GM13976 (cell line): ENCODE measurements around the gene SMIM38.
"Not testable (repeated sequence)": the region's sequence is repeated elsewhere in the genome, so short reads cannot be mapped to it uniquely, and the experiment has no call there.

Source experiments
- DNase-seq: peaks from one replicate; pipeline ENCODE4 v3.0.0; 2012; ENCODE audit warnings: low spot score
- CTCF ChIP-seq: IDR thresholded peaks from 2 replicates; pipeline ENCODE4 v1.5.1; 2012; ENCODE audit warnings: borderline replicate concordance, mild to moderate bottlenecking; ENCODE audit not compliant: insufficient read depth; ENCODE audit errors: extremely low read depth, missing control alignments, control extremely low read depth
- in situ Hi-C: fragments of 300-500 bp; cut with MboI; formaldehyde crosslinking; loops from one replicate; pipeline ENCODE4 v1.12.0; 2022; ENCODE audit warnings: low sequenced_read_pairs, mixed read lengths, inconsistent platforms; ENCODE audit not compliant: unreplicated experiment

SMIM38 gene

GRCh38 chr11:69138265-69138664 is 17.5 kb upstream of the SMIM38 start:
- no peak for TF ChIP-seq CTCF

DNA sequence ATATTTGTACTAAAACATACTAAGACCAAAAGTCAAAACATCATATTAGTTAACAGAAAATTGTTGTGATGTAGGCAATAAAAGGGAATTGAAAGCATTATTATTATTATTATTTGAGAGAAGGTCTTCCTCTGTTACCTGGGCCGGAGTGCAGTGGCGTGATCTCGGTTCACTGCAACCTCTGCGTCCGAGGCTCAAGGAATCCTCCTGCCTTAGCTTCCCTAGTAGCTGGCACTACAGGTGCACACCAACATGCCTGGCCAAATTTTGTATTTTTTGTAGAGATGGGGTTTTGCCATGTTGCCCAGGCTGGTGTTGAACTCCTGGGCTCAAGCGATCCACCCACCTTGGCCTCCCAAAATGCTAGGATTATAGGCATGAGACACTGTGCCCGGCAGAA is 15.6 kb upstream of the SMIM38 start:
- in situ Hi-C loops, DNase-seq: not testable (repeated sequence)

More at GRCh38 chr11:69138265-69138664, 17.5 kb upstream of the SMIM38 start:
- no peak for DNase-seq
- in situ Hi-C loops, result no loop called here

DNA sequence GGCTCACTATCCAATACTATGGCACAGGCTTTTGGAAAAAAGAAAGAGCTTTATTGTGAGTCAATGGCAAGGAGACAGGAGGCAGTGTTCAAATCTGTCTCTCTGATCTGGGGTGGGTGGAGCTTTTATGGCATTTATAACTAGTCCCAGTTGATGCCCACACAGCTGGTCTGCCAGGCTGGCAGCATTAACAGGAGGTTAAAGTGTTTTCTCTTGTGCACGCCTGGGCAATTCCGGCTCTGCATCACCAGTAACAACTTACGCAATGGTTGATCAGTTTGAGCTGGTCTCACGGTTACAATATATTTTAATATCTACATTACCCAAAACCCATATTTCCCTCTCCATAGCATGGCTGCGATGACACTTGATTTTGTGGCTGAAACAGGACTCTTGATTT is 15.1 kb upstream of the SMIM38 start:
- in situ Hi-C loops, result no loop called here
- TF ChIP-seq CTCF, result no peak
- no peak for DNase-seq

DNA sequence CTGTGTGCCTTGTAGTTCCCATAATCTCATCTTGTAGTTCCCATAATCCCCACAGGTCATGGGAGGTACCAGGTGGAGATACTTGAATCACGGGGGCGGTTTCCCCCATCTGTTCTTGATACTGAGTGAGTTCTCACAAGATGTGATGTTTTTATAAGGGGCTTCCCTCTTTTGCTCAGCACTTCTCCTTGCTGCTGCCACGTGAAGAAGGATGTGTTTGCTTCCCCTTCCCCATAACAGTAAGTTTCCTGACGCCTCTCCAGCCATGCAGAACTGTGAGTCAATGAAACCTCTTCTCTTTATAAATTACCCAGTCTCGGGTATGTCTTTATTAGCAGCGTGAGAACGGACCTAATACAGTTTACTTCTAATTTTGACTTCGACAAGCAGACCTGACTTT is 14.0 kb upstream of the SMIM38 start:
- in situ Hi-C loops, result no loop called here

DNA sequence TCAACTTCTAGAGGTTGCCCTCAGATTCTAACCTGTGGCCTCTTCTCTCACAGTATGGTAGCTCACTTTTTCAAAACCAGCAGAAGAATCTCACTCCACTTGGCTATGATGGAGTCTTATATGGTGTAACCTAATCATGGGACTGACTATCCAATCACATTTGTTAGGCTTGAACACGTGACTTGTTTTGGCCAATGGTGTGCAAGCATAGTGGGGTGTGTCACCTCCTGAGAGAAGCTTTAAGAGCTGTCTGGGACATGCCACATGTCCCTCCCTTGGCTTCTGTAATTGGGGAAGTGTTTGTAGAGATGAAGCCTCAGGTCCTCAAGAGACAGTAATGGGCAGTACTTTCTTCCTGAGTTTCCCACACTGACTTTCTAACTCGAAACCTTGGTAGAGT is 12.8 kb upstream of the SMIM38 start:
- TF ChIP-seq CTCF, result no peak
- in situ Hi-C loops, result no loop called here
- no peak for DNase-seq

More for the DNA sequence above, 14.0 kb upstream of the SMIM38 start:
- DNase-seq, result no peak
- TF ChIP-seq CTCF, result no peak

DNA sequence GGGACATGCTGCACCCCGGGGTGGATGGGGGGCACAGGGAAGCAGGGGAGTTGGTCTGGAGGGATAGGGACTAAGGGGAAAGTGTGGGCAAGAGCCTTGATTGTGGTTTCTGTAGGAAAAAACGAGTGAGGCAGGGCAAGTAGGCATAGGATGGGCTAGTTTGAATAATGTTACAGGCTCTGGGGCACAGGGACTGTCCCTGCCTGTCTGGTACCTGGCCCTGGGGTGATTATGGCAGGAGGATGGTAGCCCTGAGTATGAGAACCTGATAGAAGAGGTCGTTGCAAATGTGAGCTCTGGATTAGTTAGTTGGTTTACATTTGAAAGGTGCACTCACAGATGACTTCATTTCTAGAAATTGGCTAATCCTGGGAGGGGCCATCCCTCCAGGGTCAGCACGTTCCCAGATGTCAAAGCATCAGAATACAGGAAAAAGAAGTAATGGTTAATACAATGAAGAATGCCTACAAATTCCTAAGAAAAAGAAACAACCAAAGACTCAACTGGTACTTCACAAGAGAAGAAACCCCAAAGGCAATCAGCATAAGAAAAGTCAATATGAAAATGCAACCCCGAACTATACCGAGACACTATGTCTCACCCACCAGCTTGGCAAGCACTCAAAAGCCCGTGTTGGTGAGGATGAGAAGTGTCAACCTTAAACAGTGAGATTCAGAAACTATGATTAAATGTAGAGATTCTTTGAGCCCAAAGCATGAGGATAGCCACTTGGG is 11.3 kb upstream of the SMIM38 start:
- no peak for DNase-seq
- TF ChIP-seq CTCF, result no peak
- in situ Hi-C loops, result no loop called here

- in situ Hi-C loops, result no loop called here
- no peak for TF ChIP-seq CTCF
- DNase-seq, result no peak
Observed at GRCh38 chr11:69145050-69145380, 10.7 kb upstream of the SMIM38 start.
